K562 (cell line): ENCODE measurements around the gene IL26. TPM values are rescaled to one million over a fixed set of nuclear protein-coding genes. Genes with fewer than 3 reads are reported as not detected.

ENCODE experiments used
- ATAC-seq: fragments of 200-7000 bp; cut with Tn5 transposase; 3 replicates; pipeline ENCODE4 v1.9.1; 2020; ENCODE audit warnings: moderate library complexity
- BruUV-seq: library from RNA; stranded (reverse); fragments of 400-500 nt; replicated peaks from 2 replicates; lab custom pipeline; 2021; lab: Mats Ljungman, UMichigan
- CTCF ChIA-PET: fragments of 300-600 bp; formaldehyde crosslinking; extraction: SDS; loops from one replicate; lab custom pipeline; 2021; ENCODE audit warnings: low intra/inter-chr PET ratio; lab: Yijun Ruan, JAX
- POLR2A ChIA-PET: fragments of 300-600, 350-650 bp; sonication (Branson Sonifier 250); formaldehyde crosslinking; extraction: SDS; loops from one replicate; lab custom pipeline; 2021; ENCODE audit warnings: antibody characterized with exemption, inconsistent platforms; lab: Yijun Ruan, JAX
- DNase-seq, 4 experiments: peaks; one replicate each; pipeline versions ENCODE4 v3.0.0 to v3.0.0-alpha.2; 2011 to 2018; ENCODE audit warnings: low spot score in 3 of 4, mixed read lengths in 3 of 4; ENCODE audit errors: extremely low read depth in 1 of 4
- FAIRE-seq: peaks from 2 replicates; lab custom pipeline; 2011; peaks lifted over from hg19 to GRCh38; lab: Jason Lieb, UNC
- H2AFZ ChIP-seq: 2 replicates; pipeline ENCODE4 v1.6.0; 2011; ENCODE audit warnings: low read depth, low read length, control low read depth, inconsistent platforms
- H3K27ac ChIP-seq: fragments of 200-600 bp; 3 replicates; pipeline ENCODE4 v1.8.0; 2011; ENCODE audit warnings: low read depth, mild to moderate bottlenecking, control low read depth, inconsistent platforms, low read length, moderate library complexity, mixed read lengths; ENCODE audit errors: extremely low read depth
- H3K27me3 ChIP-seq, 2 experiments: fragments of 300-600 bp in 1 of 2; 2 replicates in 1 of 2; 3 replicates in 1 of 2; pipeline versions ENCODE4 v1.6.0 to v1.8.0; 2011; ENCODE audit warnings: inconsistent platforms in 2 of 2, low read length in 2 of 2, mild to moderate bottlenecking in 1 of 2, mixed read lengths in 1 of 2, moderate library complexity in 1 of 2; ENCODE audit not compliant: control insufficient read depth in 2 of 2, insufficient read depth in 2 of 2
- H3K36me3 ChIP-seq: fragments of 300-600 bp; 3 replicates; pipeline ENCODE4 v1.8.0; 2011; ENCODE audit warnings: mild to moderate bottlenecking, low read length, inconsistent platforms; ENCODE audit not compliant: control insufficient read depth, insufficient read depth
- H3K4me1 ChIP-seq, 2 experiments: fragments of 200-600 bp in 1 of 2; replicated peaks in 1 of 2; 2 replicates in 1 of 2; 3 replicates in 1 of 2; pipeline versions ENCODE4 v1.5.1 to v1.8.0; 2011; ENCODE audit warnings: inconsistent platforms in 2 of 2, low read length in 2 of 2, mild to moderate bottlenecking in 1 of 2, mixed read lengths in 1 of 2, moderate library complexity in 1 of 2; ENCODE audit not compliant: control insufficient read depth in 2 of 2, insufficient read depth in 2 of 2
- H3K4me2 ChIP-seq: 2 replicates; pipeline ENCODE4 v1.6.1; 2011; ENCODE audit warnings: low read length, control low read depth, inconsistent platforms, mixed read lengths; ENCODE audit not compliant: insufficient read depth
- H3K4me3 ChIP-seq: fragments of 200-600 bp; sonication (generic), shearing (Covaris generic); 2 replicates; pipeline ENCODE4 v1.5.1; 2016; ENCODE audit warnings: control low read depth, inconsistent platforms
- H3K79me2 ChIP-seq: fragments of 200-600 bp; 3 replicates; pipeline ENCODE4 v1.8.0; 2011; ENCODE audit warnings: low read length, inconsistent platforms; ENCODE audit not compliant: control insufficient read depth, insufficient read depth
- H3K9ac ChIP-seq, 2 experiments: 2 replicates each; pipeline versions ENCODE4 v1.6.0 to v1.6.1; 2011; ENCODE audit warnings: low read depth in 2 of 2, low read length in 2 of 2, control low read depth in 1 of 2, inconsistent platforms in 1 of 2, mild to moderate bottlenecking in 1 of 2, mixed read lengths in 1 of 2; ENCODE audit not compliant: insufficient read depth in 1 of 2
- H3K9me1 ChIP-seq: one replicate; pipeline ENCODE4 v1.6.0; 2011; ENCODE audit warnings: inconsistent platforms, mild to moderate bottlenecking, low read length, moderate library complexity; ENCODE audit not compliant: control insufficient read depth, insufficient read depth
- H3K9me3 ChIP-seq: replicated peaks from 2 replicates; pipeline ENCODE4 v1.5.1; 2011; ENCODE audit warnings: low read depth, low read length, inconsistent platforms; ENCODE audit not compliant: control insufficient read depth, insufficient read depth
- H4K20me1 ChIP-seq: replicated peaks from 2 replicates; pipeline ENCODE4 v1.6.1; 2011; ENCODE audit warnings: low read length, inconsistent platforms, mixed read lengths; ENCODE audit not compliant: control insufficient read depth, insufficient read depth
- ADNP ChIP-seq: fragments of 200-800 bp; sonication (Bioruptor generic); IDR thresholded peaks from 2 replicates; pipeline ENCODE4 v1.6.1; 2016; ENCODE audit warnings: missing genetic modification characterization, missing compliant biosample characterization
- CHCHD3 ChIP-seq: fragments of 250-450 bp; sonication (Bioruptor Pico); IDR thresholded peaks from 2 replicates; pipeline ENCODE4 v2.1.2; 2022; ENCODE audit warnings: mild to moderate bottlenecking
- CREB1 ChIP-seq, 2 experiments: sonication (generic) in 1 of 2; formaldehyde crosslinking in 1 of 2; IDR thresholded peaks; 2 replicates each; pipeline versions ENCODE4 v1.6.1 to v1.8.0; 2012 to 2022; ENCODE audit warnings: inconsistent platforms in 1 of 2, mild to moderate bottlenecking in 1 of 2, missing genetic modification reagents in 1 of 2, moderate library complexity in 1 of 2
- RBBP5 ChIP-seq: fragments of 200-600 bp; sonication (generic); IDR thresholded peaks from 2 replicates; pipeline ENCODE4 v1.6.1; 2012; ENCODE audit warnings: borderline replicate concordance, mild to moderate bottlenecking, low read length, control low read depth, inconsistent platforms; ENCODE audit not compliant: insufficient read depth, poor library complexity, severe bottlenecking
- RBM17 ChIP-seq: fragments of 200-400 bp; formaldehyde crosslinking; IDR thresholded peaks from 2 replicates; pipeline ENCODE4 v1.6.1; 2017; ENCODE audit warnings: low read depth, mild to moderate bottlenecking, low read length, borderline replicate concordance
- XRCC3 ChIP-seq: fragments of 450-650 bp; IDR thresholded peaks from 2 replicates; pipeline ENCODE4 v1.6.1; 2017; ENCODE audit warnings: mild to moderate bottlenecking, moderate library complexity
- ZNF133 ChIP-seq: fragments of 250-450 bp; sonication (Bioruptor Pico); IDR thresholded peaks from 2 replicates; pipeline ENCODE4 v1.4.0; 2020; ENCODE audit warnings: mild to moderate bottlenecking
- ZNF512 ChIP-seq: IDR thresholded peaks from 2 replicates; pipeline ENCODE4 v1.6.1; 2016; ENCODE audit warnings: missing genetic modification characterization, missing compliant biosample characterization
- WGBS: fragments of 100-300 bp; shearing (Covaris generic); methylation state at CpG from one replicate; pipeline ENCODE4 v1.1.6; 2016; ENCODE audit warnings: low coverage, mixed read lengths; ENCODE audit not compliant: insufficient coverage; ENCODE audit errors: missing lambda C conversion rate; 5-methylcytosine and 5-hydroxymethylcytosine counted together
- in situ Hi-C: fragments of 300-500 bp; cut with MboI; formaldehyde crosslinking; loops from 4 replicates; pipeline ENCODE4 v1.15.0; 2018; ENCODE audit warnings: inconsistent platforms, mixed read lengths
- intact Hi-C: fragments of 100-400 bp; cut with micrococcal nuclease; formaldehyde crosslinking; loops from 2 replicates; pipeline ENCODE4 v1.14.2; 2022
- polyA plus RNA-seq, 8 experiments: library from polyadenylated mRNA; depleted of rRNA in 4 of 8; stranded (reverse) in 5 of 8; unstranded in 3 of 8; fragments of >200 nt; fragmentation: Nextera tagmentation in 2 of 8; fragmentation: Illumina TruSeq in 1 of 8; extraction: Ambion mirVana in 2 of 8; extraction: Trizol in 1 of 8; gene quantifications; 2 replicates each; pipeline versions ENCODE4 v1.2.1 to v1.2.3, GENCODE V29; 2011 to 2014; ENCODE audit warnings: inconsistent platforms in 1 of 8, missing spikeins in 1 of 8
- total RNA-seq, 7 experiments: library from RNA; depleted of rRNA in 6 of 7; stranded (reverse); fragments of >200 nt in 6 of 7; fragmentation: Illumina TruSeq in 2 of 7; extraction: Trizol in 2 of 7; gene quantifications; 2 replicates each; pipeline versions ENCODE4 v1.2.1 to v1.2.3, GENCODE V29; 2011 to 2021; ENCODE audit warnings: low replicate concordance in 1 of 7

The IL26 gene
- total and polyA plus RNA-seq, 9 of the 15 experiments (the other 6 are each of a cell fraction or from before 2014, with no cell fraction given) = not detected

GRCh38 chr12:68269779-68270178, 44.2 kb upstream of the IL26 start:
- H3K9me3 ChIP-seq = no peaks in the 10 kb centered on the region
- no peak overlapping the region for H2AFZ ChIP-seq
- no peaks in the 10 kb centered on the region for H3K4me1 ChIP-seq
- H3K9ac ChIP-seq = no peak overlapping the region
- no peak for FAIRE-seq
- CTCF ChIA-PET = no interaction called here
- no peaks in the 10 kb centered on the region for H3K36me3 ChIP-seq
- in situ Hi-C loops (no loop called here), intact Hi-C loops (no loop called here)
- H3K79me2 ChIP-seq = no peaks in the 10 kb centered on the region
- H3K4me2 ChIP-seq = no peak overlapping the region
- no TSS peak for BruUV-seq
- POLR2A ChIA-PET = no interaction called here
- no peak for TF ChIP-seq ZNF512 (tag)
- TF ChIP-seq RBM17 = no peak
- no peak for TF ChIP-seq CHCHD3 (CRISPR knock-in tag)
- no peak for TF ChIP-seq XRCC3
- TF ChIP-seq CREB1 (IDR thresholded peaks at IDR 0.05) = no peak
- TF ChIP-seq CREB1 (CRISPR knock-in tag; IDR thresholded peaks at IDR 0.05) = no peak
- TF ChIP-seq ZNF133 = no peak
- no peak for TF ChIP-seq RBBP5
- no peak for TF ChIP-seq ADNP (tag)
- H3K27me3 ChIP-seq = peaks cover 12 to 13% of the 10 kb centered on the region in 2 experiments
- H3K27ac ChIP-seq = no peak overlapping the region
- no peak overlapping the region for H3K4me3 ChIP-seq
- no peaks in the 10 kb centered on the region for H3K9me1 ChIP-seq
- ATAC-seq = no peak; the same call in 2 of the 3 replicates
- H4K20me1 ChIP-seq = no peaks in the 10 kb centered on the region
- 0% methylated on average over 2 of the region's 2 CpGs for WGBS
- no peak for DNase-seq
